Spleen (tissue), 7 donors: Measurements from ENCODE around the gene SIDT1.

ENCODE experiments used
- CTCF ChIP-seq, 11 experiments: fragments of 200-600 bp in 7 of 11; fragments of 450-650 bp in 4 of 11; sonication (generic) in 4 of 11; IDR thresholded peaks in 8 of 11; conservative IDR thresholded peaks in 3 of 11; 1 replicate in 7 of 11; 2 replicates in 4 of 11; pipeline versions ENCODE4 v1.4.0 to v1.8.0; 2016 to 2021; ENCODE audit warnings: antibody characterized with exemption in 11 of 11, inconsistent platforms in 4 of 11, mild to moderate bottlenecking in 1 of 11
- POLR2AphosphoS5 ChIP-seq, 3 donors: sonication (generic); formaldehyde crosslinking; IDR thresholded peaks; one replicate each; pipeline ENCODE4 v1.5.1; 2017; ENCODE audit warnings: antibody characterized with exemption in 3 of 3
- donor health status: DM: no; HTN: no; CAD: no; lungs with moderate emphysema.
- donor health status: DM: no; HTN: no; CAD: no.
- donor health status: DM: no; HTN: no; CAD: no.

- TF ChIP-seq CTCF (IDR thresholded peaks at IDR 0.05 in 8 of 11, conservative IDR thresholded peaks at IDR 0.05 in 3 of 11) (no peak), POLR2AphosphoS5 (IDR thresholded peaks at IDR 0.05) (no peak)
Measured at GRCh38 chr3:113631573-113631972, 99.2 kb downstream of the SIDT1 start.
